Fibroblast of lung (primary cell): Measurements from ENCODE around the gene RAB11FIP5. TPM values are rescaled to one million over a fixed set of nuclear protein-coding genes. Genes with fewer than 3 reads are reported as not detected.

ENCODE experiments used
- DNase-seq, 2 donors: peaks; one replicate each; pipeline versions ENCODE4 v3.0.0 to v3.0.0-alpha.2; 2010; ENCODE audit warnings: low read depth in 2 of 2
- H2AFZ ChIP-seq: 2 replicates; pipeline ENCODE4 v1.5.1; 2012; ENCODE audit warnings: low read length, control low read depth, inconsistent platforms
- H3K27ac ChIP-seq: 2 replicates; pipeline ENCODE4 v1.5.1; 2011; ENCODE audit warnings: low read length, control low read depth; ENCODE audit not compliant: insufficient read depth
- H3K27me3 ChIP-seq: 2 replicates; pipeline ENCODE4 v1.5.1; 2011; ENCODE audit warnings: mild to moderate bottlenecking, low read length; ENCODE audit not compliant: control insufficient read depth, insufficient read depth
- H3K36me3 ChIP-seq: 2 replicates; pipeline ENCODE4 v1.5.1; 2011; ENCODE audit warnings: low read length; ENCODE audit not compliant: control insufficient read depth, insufficient read depth
- H3K4me1 ChIP-seq: 2 replicates; pipeline ENCODE4 v1.5.1; 2011; ENCODE audit warnings: low read length; ENCODE audit not compliant: control insufficient read depth, insufficient read depth; ENCODE audit errors: extremely low read depth
- H3K4me2 ChIP-seq: 2 replicates; pipeline ENCODE4 v1.5.1; 2011; ENCODE audit warnings: low read length, control low read depth; ENCODE audit not compliant: insufficient read depth; ENCODE audit errors: extremely low read depth
- H3K4me3 ChIP-seq, 4 experiments: fragments of 200-600 bp in 1 of 4; sonication (generic) in 1 of 4; replicated peaks in 1 of 4; 2 replicates each; pipeline ENCODE4 v1.5.1; 2011 to 2016; ENCODE audit warnings: low read length in 4 of 4, low read depth in 3 of 4, mild to moderate bottlenecking in 3 of 4, control low read depth in 2 of 4, inconsistent platforms in 1 of 4, mixed read lengths in 1 of 4; ENCODE audit not compliant: insufficient read depth in 1 of 4; ENCODE audit errors: control extremely low read depth in 1 of 4
- H3K79me2 ChIP-seq: 2 replicates; pipeline ENCODE4 v1.5.1; 2012; ENCODE audit warnings: mild to moderate bottlenecking, low read length, inconsistent platforms; ENCODE audit not compliant: control insufficient read depth, insufficient read depth
- H3K9ac ChIP-seq: 2 replicates; pipeline ENCODE4 v1.5.1; 2011; ENCODE audit warnings: mild to moderate bottlenecking, low read length, control low read depth; ENCODE audit not compliant: insufficient read depth
- H3K9me3 ChIP-seq: 2 replicates; pipeline ENCODE4 v1.5.1; 2012; ENCODE audit warnings: low read depth, low read length; ENCODE audit not compliant: control insufficient read depth, insufficient read depth
- H4K20me1 ChIP-seq: 2 replicates; pipeline ENCODE4 v1.5.1; 2011; ENCODE audit warnings: low read length; ENCODE audit not compliant: control insufficient read depth, insufficient read depth; ENCODE audit errors: extremely low read depth
- CTCF ChIP-seq, 2 donors: IDR thresholded peaks in 1 of 2; conservative IDR thresholded peaks in 1 of 2; 1 replicate in 1 of 2; 2 replicates in 1 of 2; pipeline ENCODE4 v1.5.1; 2011 to 2012; ENCODE audit warnings: low read length in 2 of 2, control low read depth in 1 of 2, inconsistent platforms in 1 of 2, low read depth in 1 of 2, mild to moderate bottlenecking in 1 of 2
- EZH2 ChIP-seq: IDR thresholded peaks from 2 replicates; pipeline ENCODE4 v1.5.1; 2012; ENCODE audit warnings: low read length, control low read depth, mild to moderate bottlenecking; ENCODE audit errors: missing control alignments
- polyA plus RNA-seq, 2 donors: library from polyadenylated mRNA; depleted of rRNA in 1 of 2; stranded (reverse) in 1 of 2; unstranded in 1 of 2; fragments of >200 nt; gene quantifications; 2 replicates each; pipeline ENCODE4 v1.2.1, GENCODE V29; 2011 to 2012; ENCODE audit warnings: missing spikeins in 1 of 2
- total RNA-seq: library from RNA; depleted of rRNA; stranded (reverse); fragments of >200 nt; gene quantifications from 2 replicates; pipeline ENCODE4 v1.2.1, GENCODE V29; 2014

The RAB11FIP5 gene
- total and polyA plus RNA-seq, 2 donors (not counting 1 experiment from before 2014, with no cell fraction given) = 27.7 to 35.0 TPM

- Histone ChIP-seq H3K79me2 (no peaks in the 10 kb centered on the region), H3K36me3 (peaks cover 8% of the 10 kb centered on the region), H3K4me1 (peaks cover 4% of the 10 kb centered on the region), H3K27me3 (no peaks in the 10 kb centered on the region), H2AFZ (no peak overlapping the region), H3K9ac (no peak overlapping the region), H3K9me3 (no peaks in the 10 kb centered on the region), H3K4me3 (no peak overlapping the region), H3K27ac (no peak overlapping the region), H4K20me1 (no peaks in the 10 kb centered on the region), H3K4me2 (no peak overlapping the region)
- DNase-seq = peak; percentile 30 to 64
- TF ChIP-seq CTCF (conservative IDR thresholded peaks at IDR 0.05 in 1 of 2, IDR thresholded peaks at IDR 0.05 in 1 of 2; ENCODE audit: low read depth in 1 of 2, low read length in 2 of 2) (no peak), EZH2 (no peak)
Observed at GRCh38 chr2:73075477-73076373, 37.0 kb downstream of the RAB11FIP5 start.

GRCh38 chr2:73074110-73075069 lies 38.4 kb downstream of the RAB11FIP5 start:
- peaks cover 7% of the 10 kb centered on the region for H3K36me3 ChIP-seq
- no peak overlapping the region for H3K27ac ChIP-seq
- no peak overlapping the region for H3K4me2 ChIP-seq
- H3K27me3 ChIP-seq = no peaks in the 10 kb centered on the region
- no peaks in the 10 kb centered on the region for H4K20me1 ChIP-seq
- no peak overlapping the region for H3K9ac ChIP-seq
- H3K79me2 ChIP-seq = peaks cover 10% of the 10 kb centered on the region
- H3K4me1 ChIP-seq = peaks cover 10% of the 10 kb centered on the region
- no peak for DNase-seq
- H3K4me3 ChIP-seq = no peak overlapping the region
- TF ChIP-seq EZH2 (no peak), CTCF (conservative IDR thresholded peaks at IDR 0.05 in 1 of 2, IDR thresholded peaks at IDR 0.05 in 1 of 2; ENCODE audit: low read depth in 1 of 2, low read length in 2 of 2) (no peak)
- no peak overlapping the region for H2AFZ ChIP-seq
- H3K9me3 ChIP-seq = no peaks in the 10 kb centered on the region

GRCh38 chr2:73072416-73072815 lies 40.3 kb downstream of the RAB11FIP5 start:
- Histone ChIP-seq H4K20me1 (no peaks in the 10 kb centered on the region), H3K4me3 (peak overlapping the region in 3 of 4 experiments; percentile 66 to 85 (median 82)), H3K9ac (no peak overlapping the region), H3K79me2 (peaks cover 22% of the 10 kb centered on the region), H3K27ac (no peak overlapping the region), H3K4me2 (peak overlapping the region; percentile 91), H3K9me3 (no peaks in the 10 kb centered on the region), H2AFZ (no peak overlapping the region), H3K27me3 (no peaks in the 10 kb centered on the region), H3K4me1 (peaks cover 11% of the 10 kb centered on the region), H3K36me3 (peaks cover 3% of the 10 kb centered on the region)
- TF ChIP-seq CTCF (conservative IDR thresholded peaks at IDR 0.05 in 1 of 2, IDR thresholded peaks at IDR 0.05 in 1 of 2; ENCODE audit: low read depth in 1 of 2, low read length in 2 of 2) (no peak), EZH2 (no peak)
- DNase-seq = no peak
